Naive thymus-derived CD4-positive, alpha-beta T cell (primary cell): ENCODE measurements around the gene ZMYM1. TPM values are rescaled to one million over a fixed set of nuclear protein-coding genes. Genes with fewer than 3 reads are reported as not detected.
"Not testable (repeated sequence)": the region's sequence is repeated elsewhere in the genome, so short reads cannot be mapped to it uniquely, and the experiment has no call there.

Source experiments
- ATAC-seq: fragments of 150-1000 bp; cut with Tn5 transposase; 2 replicates; pipeline ENCODE4 v1.10.0; 2021; ENCODE audit warnings: mild to moderate bottlenecking, moderate library complexity
- CTCF ChIA-PET: fragments of 350-600 bp; sonication (Branson Sonifier 250); formaldehyde crosslinking; loops from one replicate; lab custom pipeline; 2021; ENCODE audit warnings: antibody characterized with exemption; lab: Charles Lee
- POLR2A ChIA-PET: fragments of 350-600 bp; sonication (Branson Sonifier 250); formaldehyde crosslinking; loops from one replicate; lab custom pipeline; 2021; ENCODE audit warnings: antibody characterized with exemption, inconsistent platforms; lab: Charles Lee
- DNase-seq, 9 donors: peaks; one replicate each; pipeline versions ENCODE4 v3.0.0 to v3.0.0-alpha.2; 2020 to 2022; ENCODE audit warnings: mixed read lengths in 1 of 9
- H3K27ac ChIP-seq: one replicate; pipeline ENCODE4 v1.7.0; 2013; ENCODE audit warnings: mild to moderate bottlenecking, low read depth, low read length, moderate library complexity
- H3K27me3 ChIP-seq, 2 donors: one replicate each; pipeline ENCODE4 v1.7.0; 2013; ENCODE audit warnings: low read length in 2 of 2, mild to moderate bottlenecking in 2 of 2, moderate library complexity in 2 of 2; ENCODE audit not compliant: control insufficient read depth in 2 of 2, insufficient read depth in 2 of 2
- H3K36me3 ChIP-seq, 3 experiments: 1 replicate in 2 of 3; 2 replicates in 1 of 3; pipeline ENCODE4 v1.7.0; 2013; ENCODE audit warnings: low read length in 3 of 3, mild to moderate bottlenecking in 3 of 3, moderate library complexity in 1 of 3; ENCODE audit not compliant: insufficient read depth in 3 of 3, control insufficient read depth in 2 of 3
- H3K4me1 ChIP-seq, 2 donors: one replicate each; pipeline ENCODE4 v1.7.0; 2013; ENCODE audit warnings: low read length in 2 of 2, mild to moderate bottlenecking in 2 of 2, moderate library complexity in 1 of 2; ENCODE audit not compliant: control insufficient read depth in 2 of 2, insufficient read depth in 2 of 2
- H3K4me3 ChIP-seq: 2 replicates; pipeline ENCODE4 v1.7.0; 2013; ENCODE audit warnings: mild to moderate bottlenecking, low read length
- H3K9me3 ChIP-seq, 3 experiments: 1 replicate in 2 of 3; 2 replicates in 1 of 3; pipeline ENCODE4 v1.7.0; 2013; ENCODE audit warnings: low read length in 3 of 3; ENCODE audit not compliant: control insufficient read depth in 2 of 3
- H3K27ac Mint-ChIP-seq, 9 donors: one replicate each; pipeline ENCODE4 v1.8.0; 2020 to 2022; ENCODE audit warnings: mixed read lengths in 9 of 9, mild to moderate bottlenecking in 8 of 9, moderate library complexity in 5 of 9, inconsistent platforms in 2 of 9
- H3K27me3 Mint-ChIP-seq, 5 donors: one replicate each; pipeline ENCODE4 v1.8.0; 2021 to 2022; ENCODE audit warnings: mixed read lengths in 5 of 5, mild to moderate bottlenecking in 1 of 5
- H3K36me3 Mint-ChIP-seq, 5 donors: one replicate each; pipeline ENCODE4 v1.8.0; 2020 to 2022; ENCODE audit warnings: mixed read lengths in 5 of 5, mild to moderate bottlenecking in 3 of 5, inconsistent platforms in 1 of 5
- H3K4me1 Mint-ChIP-seq, 7 donors: one replicate each; pipeline ENCODE4 v1.8.0; 2020 to 2022; ENCODE audit warnings: mixed read lengths in 7 of 7, mild to moderate bottlenecking in 3 of 7, inconsistent platforms in 1 of 7
- H3K4me3 Mint-ChIP-seq, 10 donors: one replicate each; pipeline ENCODE4 v1.8.0; 2020 to 2022; ENCODE audit warnings: mild to moderate bottlenecking in 10 of 10, mixed read lengths in 10 of 10, moderate library complexity in 6 of 10, inconsistent platforms in 2 of 10
- H3K9me3 Mint-ChIP-seq, 11 donors: one replicate each; pipeline ENCODE4 v1.8.0; 2020 to 2022; ENCODE audit warnings: mixed read lengths in 11 of 11, mild to moderate bottlenecking in 4 of 11, inconsistent platforms in 1 of 11, moderate library complexity in 1 of 11
- intact Hi-C, 2 donors: fragments of 100-400 bp; cut with micrococcal nuclease; formaldehyde crosslinking; loops; one replicate each; pipeline ENCODE4 v1.15.1; 2023
- polyA plus RNA-seq, 2 donors: library from polyadenylated mRNA; unstranded; fragments of 300-500 nt; fragmentation: Illumina TruSeq; gene quantifications; one replicate each; pipeline ENCODE4 v1.2.3, GENCODE V29; 2021
- total RNA-seq, 6 experiments: library from RNA in 5 of 6; stranded (reverse) in 5 of 6; gene quantifications; 1 replicate in 5 of 6; 2 replicates in 1 of 6; pipeline ENCODE4 v1.2.3 and lab custom pipeline; 2021 to 2026

The ZMYM1 gene
- total and polyA plus RNA-seq, 7 experiments from 2014 or later = 11.8 to 21.2 (median 15.5) TPM

GRCh38 chr1:35143737-35144508, 64.7 kb downstream of the ZMYM1 start:
- no peaks in the 10 kb centered on the region for H3K36me3 ChIP-seq
- no peaks in the 10 kb centered on the region for H3K9me3 ChIP-seq
- DNase-seq (no peak), ATAC-seq (no peak)
- ChIA-PET POLR2A (no interaction called here), CTCF (no interaction called here)
- no peak overlapping the region for H3K27ac ChIP-seq
- Mint-ChIP-seq H3K27me3 (peaks cover 0 to 11% (median 0%) of the 10 kb centered on the region in 5 donors), H3K4me3 (no peak overlapping the region), H3K4me1 (peaks cover 0 to 8% (median 4%) of the 10 kb centered on the region in 7 donors), H3K27ac (peak overlapping the region in 1 of 9 donors; percentile 66), H3K36me3 (no peaks in the 10 kb centered on the region), H3K9me3 (no peaks in the 10 kb centered on the region)
- H3K27me3 ChIP-seq = no peaks in the 10 kb centered on the region
- no peaks in the 10 kb centered on the region for H3K4me1 ChIP-seq
- no peak overlapping the region for H3K4me3 ChIP-seq
- intact Hi-C loops = no loop called here

- peak overlapping the region in 1 of 10 donors; percentile 34 for H3K4me3 Mint-ChIP-seq
- H3K27ac ChIP-seq, H3K36me3 ChIP-seq, CTCF ChIA-PET, H3K27ac Mint-ChIP-seq, intact Hi-C loops, ATAC-seq, H3K9me3 Mint-ChIP-seq, H3K36me3 Mint-ChIP-seq, DNase-seq, H3K4me1 Mint-ChIP-seq, H3K9me3 ChIP-seq, H3K4me1 ChIP-seq, H3K27me3 ChIP-seq, POLR2A ChIA-PET, H3K4me3 ChIP-seq: not testable (repeated sequence)
- peaks cover 0 to 11% (median 0%) of the 10 kb centered on the region in 5 donors for H3K27me3 Mint-ChIP-seq
These were observed 66.8 kb downstream of the ZMYM1 start for GRCh38 chr1:35145892-35146549.

GRCh38 chr1:35151220-35151619, 72.0 kb downstream of the ZMYM1 start:
- ATAC-seq (no peak), DNase-seq (no peak)
- no peak overlapping the region for H3K27ac ChIP-seq
- Mint-ChIP-seq H3K36me3 (peaks cover 0 to 5% (median 0%) of the 10 kb centered on the region in 5 donors), H3K27me3 (peaks cover 0 to 4% (median 0%) of the 10 kb centered on the region in 5 donors), H3K4me3 (no peak overlapping the region), H3K27ac (no peak overlapping the region), H3K4me1 (peaks cover 0 to 7% (median 5%) of the 10 kb centered on the region in 7 donors), H3K9me3 (peaks cover 0 to 8% (median 0%) of the 10 kb centered on the region in 11 donors)
- H3K27me3 ChIP-seq = no peaks in the 10 kb centered on the region
- POLR2A ChIA-PET = no interaction called here
- CTCF ChIA-PET = no interaction called here
- no peaks in the 10 kb centered on the region for H3K4me1 ChIP-seq
- no peaks in the 10 kb centered on the region for H3K9me3 ChIP-seq
- no peaks in the 10 kb centered on the region for H3K36me3 ChIP-seq
- H3K4me3 ChIP-seq = no peak overlapping the region
- intact Hi-C loops = no loop called here

GRCh38 chr1:35164893-35165292, 85.7 kb downstream of the ZMYM1 start:
- Histone ChIP-seq H3K4me3 (no peak overlapping the region), H3K27ac (no peak overlapping the region), H3K36me3 (no peaks in the 10 kb centered on the region), H3K9me3 (peaks cover 0 to 6% (median 0%) of the 10 kb centered on the region in 3 experiments), H3K4me1 (no peaks in the 10 kb centered on the region), H3K27me3 (no peaks in the 10 kb centered on the region)
- DNase-seq (no peak), ATAC-seq (no peak)
- H3K27me3 Mint-ChIP-seq = no peaks in the 10 kb centered on the region
- ChIA-PET POLR2A (no interaction called here), CTCF (no interaction called here)
- H3K4me3 Mint-ChIP-seq = no peak overlapping the region
- H3K27ac Mint-ChIP-seq = no peak overlapping the region
- H3K4me1 Mint-ChIP-seq = peaks cover 0 to 8% (median 0%) of the 10 kb centered on the region in 7 donors
- peaks cover 0 to 23% (median 11%) of the 10 kb centered on the region in 11 donors for H3K9me3 Mint-ChIP-seq
- H3K36me3 Mint-ChIP-seq = peaks cover 0 to 2% (median 0%) of the 10 kb centered on the region in 5 donors
- intact Hi-C loops = no loop called here

Other genes with a start within 250 kb of the ZMYM1 start
- 10 to 100 TPM; 29.1 to 46.4 (median 38.2) TPM for gene SMIM12, start 219.6 kb upstream of the ZMYM1 start, total RNA-seq
- 10 to 100 TPM; 60.9 to 74.3 TPM for gene SMIM12, start 219.6 kb upstream of the ZMYM1 start, polyA plus RNA-seq
- 1 to 10 TPM in 4 of 5 experiments, under 1 TPM in 1; 0.29 to 1.4 (median 1.2) TPM for gene DLGAP3, start 149.7 kb upstream of the ZMYM1 start, total RNA-seq
- gene DLGAP3, start 149.7 kb upstream of the ZMYM1 start, polyA plus RNA-seq = under 1 TPM in 1 of 2 donors, not detected in 1; 0.13 TPM
- 10 to 100 TPM in 4 of 5 experiments, 1 to 10 TPM in 1; 5.4 to 37.7 (median 32.8) TPM for gene TMEM35B, start 94.0 kb upstream of the ZMYM1 start, total RNA-seq
- 100 to 1,000 TPM; 161 to 166 TPM for gene TMEM35B, start 94.0 kb upstream of the ZMYM1 start, polyA plus RNA-seq
- 10 to 100 TPM; 26.2 to 46.3 (median 37.3) TPM for gene ZMYM6, start 47.4 kb upstream of the ZMYM1 start, total RNA-seq
- gene ZMYM6, start 47.4 kb upstream of the ZMYM1 start, polyA plus RNA-seq = 1 to 10 TPM; 7.1 to 8.7 TPM
- gene SFPQ, start 113.8 kb downstream of the ZMYM1 start, total RNA-seq = 100 to 1,000 TPM; 316 to 610 (median 356) TPM
- gene SFPQ, start 113.8 kb downstream of the ZMYM1 start, polyA plus RNA-seq = 100 to 1,000 TPM in 1 of 2 donors, 10 to 100 TPM in 1; 91.0 to 178 TPM
- 10 to 100 TPM; 32.1 to 52.9 (median 45.6) TPM for gene ZMYM4, start 189.3 kb downstream of the ZMYM1 start, total RNA-seq
- gene ZMYM4, start 189.3 kb downstream of the ZMYM1 start, polyA plus RNA-seq = 10 to 100 TPM; 28.2 to 32.1 TPM